ENCODE data around the gene COMMD1.

The COMMD1 gene

DNA sequence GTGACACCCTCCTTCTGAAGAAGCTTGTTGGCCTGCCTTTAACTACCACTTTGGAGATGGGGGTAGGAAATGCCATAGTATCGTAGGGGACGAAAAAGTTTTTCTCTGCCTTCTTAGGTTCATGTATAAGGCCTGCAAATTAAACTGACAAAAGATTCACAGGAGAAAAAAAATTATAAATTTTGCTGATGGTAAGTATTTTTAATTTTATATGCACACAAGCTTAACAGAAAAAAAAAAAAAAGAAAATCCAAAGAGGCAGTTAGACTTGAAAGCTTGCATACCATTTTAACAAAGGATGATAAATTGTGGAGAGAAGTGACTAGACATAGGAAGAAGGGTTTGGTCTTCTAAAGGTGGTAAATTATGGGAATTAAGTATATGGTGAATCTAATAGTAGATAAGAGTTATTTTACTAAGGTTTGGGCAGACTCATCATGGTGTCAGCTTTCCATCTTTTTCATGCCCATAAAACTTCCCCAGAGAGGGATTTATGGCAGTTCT lies 227.9 kb downstream of the COMMD1 start:
- Histone ChIP-seq H3K27ac (ENCODE audit: low read depth, low read length) (no peak overlapping the region), H3K79me2 (ENCODE audit: insufficient read depth, low read length) (no peaks in the 10 kb centered on the region), H3K4me3 (ENCODE audit: insufficient read depth, low read length, poor library complexity, severe bottlenecking) (no peak overlapping the region), H4K20me1 (ENCODE audit: low read depth, low read length) (no peaks in the 10 kb centered on the region), H3K4me2 (ENCODE audit: low read depth, low read length, poor library complexity, severe bottlenecking) (no peak overlapping the region), H2AFZ (ENCODE audit: low read depth, low read length, severe bottlenecking) (no peak overlapping the region), H3K9me2 (replicated peaks; ENCODE audit: insufficient read depth, low read length) (no peaks in the 10 kb centered on the region), H3F3A (ENCODE audit: insufficient read depth) (peaks cover 4% of the 10 kb centered on the region; the same call in 1 of the 2 replicates), H3K27me3 (ENCODE audit: low read length) (no peaks in the 10 kb centered on the region), H3K36me3 (ENCODE audit: low read length) (no peaks in the 10 kb centered on the region), H3K9me3 (ENCODE audit: insufficient read depth, low read length) (no peaks in the 10 kb centered on the region), H3K9ac (ENCODE audit: low read length) (no peak overlapping the region)
- TF ChIP-seq, protein P1, sequence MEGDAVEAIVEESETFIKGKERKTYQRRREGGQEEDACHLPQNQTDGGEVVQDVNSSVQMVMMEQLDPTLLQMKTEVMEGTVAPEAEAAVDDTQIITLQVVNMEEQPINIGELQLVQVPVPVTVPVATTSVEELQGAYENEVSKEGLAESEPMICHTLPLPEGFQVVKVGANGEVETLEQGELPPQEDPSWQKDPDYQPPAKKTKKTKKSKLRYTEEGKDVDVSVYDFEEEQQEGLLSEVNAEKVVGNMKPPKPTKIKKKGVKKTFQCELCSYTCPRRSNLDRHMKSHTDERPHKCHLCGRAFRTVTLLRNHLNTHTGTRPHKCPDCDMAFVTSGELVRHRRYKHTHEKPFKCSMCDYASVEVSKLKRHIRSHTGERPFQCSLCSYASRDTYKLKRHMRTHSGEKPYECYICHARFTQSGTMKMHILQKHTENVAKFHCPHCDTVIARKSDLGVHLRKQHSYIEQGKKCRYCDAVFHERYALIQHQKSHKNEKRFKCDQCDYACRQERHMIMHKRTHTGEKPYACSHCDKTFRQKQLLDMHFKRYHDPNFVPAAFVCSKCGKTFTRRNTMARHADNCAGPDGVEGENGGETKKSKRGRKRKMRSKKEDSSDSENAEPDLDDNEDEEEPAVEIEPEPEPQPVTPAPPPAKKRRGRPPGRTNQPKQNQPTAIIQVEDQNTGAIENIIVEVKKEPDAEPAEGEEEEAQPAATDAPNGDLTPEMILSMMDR (IDR thresholded peaks at IDR 0.05; ENCODE audit: insufficient read depth, low read length, poor library complexity, severe bottlenecking) = no peak
- TF ChIP-seq EZH2phosphoT487 (conservative IDR thresholded peaks at IDR 0.05; ENCODE audit: low read length) = no peak

DNA sequence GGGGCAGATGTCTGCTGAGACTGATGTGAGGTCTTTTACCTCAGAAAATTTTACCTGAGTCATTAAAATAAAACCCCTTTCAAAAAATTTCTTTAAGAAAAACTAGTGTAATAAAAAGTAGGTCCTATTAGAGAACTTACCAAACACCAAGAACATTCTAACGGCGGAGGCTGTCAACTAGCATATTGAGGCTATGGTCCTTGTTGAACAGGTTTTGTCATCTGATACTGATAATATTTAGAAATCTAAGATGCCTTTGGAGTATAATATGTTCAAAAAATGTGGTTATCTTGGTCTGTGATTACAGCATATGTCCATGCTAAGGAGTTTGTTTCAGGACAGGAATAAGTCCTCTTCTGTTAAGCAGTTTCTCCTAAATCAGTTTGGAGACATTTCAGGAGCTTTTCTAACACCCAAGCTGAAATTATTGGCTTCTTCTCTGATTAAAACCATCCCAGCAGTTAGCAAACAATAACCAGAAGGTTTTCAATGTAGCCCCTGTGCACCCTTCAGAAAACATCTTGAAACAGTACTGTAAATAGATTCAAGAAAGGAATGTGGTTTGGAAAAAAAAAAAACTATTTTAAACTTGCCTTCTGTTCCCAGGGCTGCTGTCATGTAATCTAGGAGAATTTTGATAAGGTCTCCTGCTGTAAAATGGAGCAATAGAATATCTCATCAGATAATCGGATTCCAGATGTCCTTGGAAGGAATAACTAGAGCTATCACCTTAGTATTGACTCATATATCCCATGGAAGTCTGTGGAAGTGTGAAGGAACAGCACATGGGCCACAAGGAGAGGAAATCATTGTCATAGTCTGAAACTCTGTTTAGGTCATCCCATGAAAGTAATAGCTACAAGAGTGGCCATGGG lies 231.7 kb downstream of the COMMD1 start:
- H3K27ac ChIP-seq (ENCODE audit: low read depth, low read length) = no peak overlapping the region
- no peak overlapping the region for H3K4me3 ChIP-seq (ENCODE audit: insufficient read depth, low read length, poor library complexity, severe bottlenecking)
- no peak overlapping the region for H3K9ac ChIP-seq (ENCODE audit: low read length)
- no peaks in the 10 kb centered on the region for H3K9me3 ChIP-seq (ENCODE audit: insufficient read depth, low read length)
- no peaks in the 10 kb centered on the region for H3K79me2 ChIP-seq (ENCODE audit: insufficient read depth, low read length)
- no peaks in the 10 kb centered on the region for H3K9me2 ChIP-seq (replicated peaks; ENCODE audit: insufficient read depth, low read length)
- TF ChIP-seq EZH2phosphoT487 (conservative IDR thresholded peaks at IDR 0.05; ENCODE audit: low read length) = no peak
- TF ChIP-seq, protein P1 (IDR thresholded peaks at IDR 0.05; ENCODE audit: insufficient read depth, low read length, poor library complexity, severe bottlenecking) = no peak
- H3K4me2 ChIP-seq (ENCODE audit: low read depth, low read length, poor library complexity, severe bottlenecking) = no peak overlapping the region
- no peak overlapping the region for H2AFZ ChIP-seq (ENCODE audit: low read depth, low read length, severe bottlenecking)
- H4K20me1 ChIP-seq (ENCODE audit: low read depth, low read length) = no peaks in the 10 kb centered on the region
- no peaks in the 10 kb centered on the region for H3F3A ChIP-seq (ENCODE audit: insufficient read depth)
- no peaks in the 10 kb centered on the region for H3K36me3 ChIP-seq (ENCODE audit: low read length)
- no peaks in the 10 kb centered on the region for H3K27me3 ChIP-seq (ENCODE audit: low read length)

DNA sequence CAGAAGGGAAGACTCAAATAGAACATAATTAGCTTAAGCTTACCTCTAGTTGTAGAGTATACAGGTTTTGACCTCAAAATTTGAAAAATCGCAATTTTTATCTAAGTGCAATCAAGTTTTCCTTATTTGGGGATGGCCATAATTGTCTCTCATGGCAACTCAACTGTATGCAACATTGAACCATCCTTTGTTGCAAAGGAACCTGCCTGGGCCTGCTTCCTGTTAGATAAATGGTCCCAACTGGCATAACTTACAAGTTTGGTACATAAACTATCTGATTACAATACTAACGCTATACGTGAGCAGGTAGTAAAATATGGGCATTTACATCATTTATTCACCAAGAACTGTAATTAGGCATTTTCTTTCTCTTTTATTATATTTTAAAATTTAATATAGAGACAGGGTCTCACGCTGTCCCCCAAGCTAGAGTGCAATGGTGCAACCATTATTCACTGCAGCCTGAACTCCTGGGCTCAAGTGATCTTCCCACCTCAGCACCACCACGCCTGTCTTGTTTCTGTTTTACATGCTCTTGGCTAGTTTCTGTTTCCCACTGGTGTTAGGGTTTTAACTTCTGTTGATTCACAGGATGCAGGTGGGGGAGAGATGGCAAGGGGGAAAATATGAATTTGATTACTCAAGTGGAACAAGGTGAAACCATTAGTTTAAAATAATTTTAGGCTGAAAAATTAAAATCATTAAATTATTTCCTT lies 235.1 kb downstream of the COMMD1 start:
- Histone ChIP-seq H3K9ac (ENCODE audit: low read length) (no peak overlapping the region), H3K9me2 (replicated peaks; ENCODE audit: insufficient read depth, low read length) (no peaks in the 10 kb centered on the region), H3K27me3 (ENCODE audit: low read length) (no peaks in the 10 kb centered on the region), H3K27ac (ENCODE audit: low read depth, low read length) (no peak overlapping the region), H3K9me3 (ENCODE audit: insufficient read depth, low read length) (no peaks in the 10 kb centered on the region), H3F3A (ENCODE audit: insufficient read depth) (no peaks in the 10 kb centered on the region), H3K36me3 (ENCODE audit: low read length) (no peaks in the 10 kb centered on the region), H3K4me3 (ENCODE audit: insufficient read depth, low read length, poor library complexity, severe bottlenecking) (no peak overlapping the region), H4K20me1 (ENCODE audit: low read depth, low read length) (no peaks in the 10 kb centered on the region), H3K79me2 (ENCODE audit: insufficient read depth, low read length) (no peaks in the 10 kb centered on the region), H2AFZ (ENCODE audit: low read depth, low read length, severe bottlenecking) (no peak overlapping the region), H3K4me2 (ENCODE audit: low read depth, low read length, poor library complexity, severe bottlenecking) (no peak overlapping the region)
- TF ChIP-seq, protein P1 (IDR thresholded peaks at IDR 0.05; ENCODE audit: insufficient read depth, low read length, poor library complexity, severe bottlenecking) = no peak
- TF ChIP-seq EZH2phosphoT487 (conservative IDR thresholded peaks at IDR 0.05; ENCODE audit: low read length) = no peak

Data from SU-DHL-6 (cell line).